Mesothelial cell of epicardium (in vitro differentiated cells): ENCODE measurements around the gene LDLRAD4. TPM values are rescaled to one million over a fixed set of nuclear protein-coding genes. Genes with fewer than 3 reads are reported as not detected.

Source experiments
- DNase-seq, 2 experiments: peaks; one replicate each; pipeline ENCODE4 v3.0.0; 2021; ENCODE audit warnings: low spot score in 2 of 2; ENCODE audit not compliant: unreplicated experiment in 2 of 2
- H3K27ac Mint-ChIP-seq: 2 replicates; pipeline ENCODE4 v1.8.0; 2021; ENCODE audit warnings: mixed read lengths
- H3K27me3 Mint-ChIP-seq: 2 replicates; pipeline ENCODE4 v1.8.0; 2021; ENCODE audit warnings: low read depth, mixed read lengths
- H3K36me3 Mint-ChIP-seq: 2 replicates; pipeline ENCODE4 v1.8.0; 2021; ENCODE audit warnings: mixed read lengths
- H3K4me1 Mint-ChIP-seq: 2 replicates; pipeline ENCODE4 v1.8.0; 2021; ENCODE audit warnings: mixed read lengths
- H3K4me3 Mint-ChIP-seq: 2 replicates; pipeline ENCODE4 v1.8.0; 2021; ENCODE audit warnings: mild to moderate bottlenecking, moderate library complexity, mixed read lengths
- H3K9me3 Mint-ChIP-seq: 2 replicates; pipeline ENCODE4 v1.8.0; 2021; ENCODE audit warnings: mixed read lengths
- total RNA-seq: library from RNA; stranded (reverse); gene quantifications from 3 replicates; pipeline ENCODE4 v1.2.1, GENCODE V29; 2021
- TF ChIP-seq, protein P1 (sequence below): fragments of 200-600 bp; sonication (generic); IDR thresholded peaks from one replicate; pipeline ENCODE4 v1.5.0; 2021; ENCODE audit warnings: antibody characterized with exemption; ENCODE audit not compliant: unreplicated experiment

Gene LDLRAD4
- total RNA-seq, 1 donor from 2014 or later = 29.7 TPM

GRCh38 chr18:13315000-13315399, 96.4 kb downstream of the LDLRAD4 start:
- Mint-ChIP-seq H3K9me3 (peaks cover 24% of the 10 kb centered on the region), H3K4me3 (no peak overlapping the region), H3K4me1 (no peaks in the 10 kb centered on the region), H3K27me3 (no peaks in the 10 kb centered on the region), H3K27ac (no peak overlapping the region), H3K36me3 (peaks cover 36% of the 10 kb centered on the region)
- TF ChIP-seq, protein P1, sequence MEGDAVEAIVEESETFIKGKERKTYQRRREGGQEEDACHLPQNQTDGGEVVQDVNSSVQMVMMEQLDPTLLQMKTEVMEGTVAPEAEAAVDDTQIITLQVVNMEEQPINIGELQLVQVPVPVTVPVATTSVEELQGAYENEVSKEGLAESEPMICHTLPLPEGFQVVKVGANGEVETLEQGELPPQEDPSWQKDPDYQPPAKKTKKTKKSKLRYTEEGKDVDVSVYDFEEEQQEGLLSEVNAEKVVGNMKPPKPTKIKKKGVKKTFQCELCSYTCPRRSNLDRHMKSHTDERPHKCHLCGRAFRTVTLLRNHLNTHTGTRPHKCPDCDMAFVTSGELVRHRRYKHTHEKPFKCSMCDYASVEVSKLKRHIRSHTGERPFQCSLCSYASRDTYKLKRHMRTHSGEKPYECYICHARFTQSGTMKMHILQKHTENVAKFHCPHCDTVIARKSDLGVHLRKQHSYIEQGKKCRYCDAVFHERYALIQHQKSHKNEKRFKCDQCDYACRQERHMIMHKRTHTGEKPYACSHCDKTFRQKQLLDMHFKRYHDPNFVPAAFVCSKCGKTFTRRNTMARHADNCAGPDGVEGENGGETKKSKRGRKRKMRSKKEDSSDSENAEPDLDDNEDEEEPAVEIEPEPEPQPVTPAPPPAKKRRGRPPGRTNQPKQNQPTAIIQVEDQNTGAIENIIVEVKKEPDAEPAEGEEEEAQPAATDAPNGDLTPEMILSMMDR = no peak
- DNase-seq = no peak

- H3K4me3 Mint-ChIP-seq = no peak overlapping the region
- H3K27ac Mint-ChIP-seq = no peak overlapping the region
- peaks cover 34% of the 10 kb centered on the region for H3K36me3 Mint-ChIP-seq
- no peak for DNase-seq
- H3K9me3 Mint-ChIP-seq = peaks cover 24% of the 10 kb centered on the region
- no peaks in the 10 kb centered on the region for H3K4me1 Mint-ChIP-seq
- no peaks in the 10 kb centered on the region for H3K27me3 Mint-ChIP-seq
- TF ChIP-seq, protein P1 = no peak
These were observed 97.5 kb downstream of the LDLRAD4 start for GRCh38 chr18:13316063-13316462.

GRCh38 chr18:13317801-13318200, 99.2 kb downstream of the LDLRAD4 start:
- Mint-ChIP-seq H3K4me3 (no peak overlapping the region), H3K9me3 (peaks cover 24% of the 10 kb centered on the region), H3K4me1 (no peaks in the 10 kb centered on the region), H3K36me3 (peaks cover 33% of the 10 kb centered on the region), H3K27ac (no peak overlapping the region), H3K27me3 (no peaks in the 10 kb centered on the region)
- DNase-seq = no peak
- TF ChIP-seq, protein P1 = no peak

DNA sequence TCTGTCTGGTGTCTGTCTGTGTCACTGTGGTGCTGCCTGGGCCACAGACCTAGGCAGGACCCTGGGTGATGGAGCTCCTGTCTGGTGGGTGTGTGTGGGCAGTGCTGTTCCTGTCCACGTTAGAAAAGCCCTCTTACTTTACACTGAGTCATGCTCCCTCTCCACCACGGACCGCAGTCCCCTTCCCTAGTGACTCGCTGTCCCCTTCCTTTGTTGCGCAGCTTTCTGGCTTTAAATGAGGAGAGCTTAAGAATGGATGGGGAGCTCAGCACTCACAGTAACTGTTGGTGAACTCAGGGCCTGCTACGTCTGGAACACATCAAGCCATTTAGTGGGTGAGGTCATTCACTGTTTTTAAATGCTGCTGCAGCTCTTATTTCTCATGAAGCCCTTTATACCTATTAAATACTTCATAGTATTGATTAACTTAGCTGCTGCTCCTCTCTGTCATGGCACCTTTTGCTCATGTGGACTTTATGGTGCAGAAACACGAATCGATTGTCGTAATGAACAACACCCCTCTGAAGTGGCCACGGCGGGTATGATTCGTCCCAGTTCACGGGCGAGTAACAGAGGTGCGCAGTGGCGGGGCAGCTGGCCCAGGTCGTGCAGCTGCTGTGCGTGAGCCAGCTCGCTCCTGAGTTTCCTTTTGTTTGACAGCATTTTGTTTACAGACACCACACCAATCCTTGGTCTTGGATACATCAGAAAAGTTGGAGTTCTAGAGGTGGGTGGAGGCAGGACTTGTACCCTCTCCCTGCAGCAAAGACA, 100.4 kb downstream of the LDLRAD4 start:
- peaks cover 25% of the 10 kb centered on the region for H3K36me3 Mint-ChIP-seq
- no peak overlapping the region for H3K4me3 Mint-ChIP-seq
- H3K27ac Mint-ChIP-seq = no peak overlapping the region
- TF ChIP-seq, protein P1 = no peak
- no peak for DNase-seq
- no peaks in the 10 kb centered on the region for H3K27me3 Mint-ChIP-seq
- no peaks in the 10 kb centered on the region for H3K4me1 Mint-ChIP-seq
- peaks cover 24% of the 10 kb centered on the region for H3K9me3 Mint-ChIP-seq

- Mint-ChIP-seq H3K27me3 (no peaks in the 10 kb centered on the region), H3K36me3 (peaks cover 19% of the 10 kb centered on the region), H3K9me3 (peaks cover 19% of the 10 kb centered on the region), H3K27ac (no peak overlapping the region), H3K4me3 (no peak overlapping the region), H3K4me1 (no peaks in the 10 kb centered on the region)
- no peak for DNase-seq
- TF ChIP-seq, protein P1 = no peak
These were observed 101.1 kb downstream of the LDLRAD4 start for GRCh38 chr18:13319629-13320028.

DNA sequence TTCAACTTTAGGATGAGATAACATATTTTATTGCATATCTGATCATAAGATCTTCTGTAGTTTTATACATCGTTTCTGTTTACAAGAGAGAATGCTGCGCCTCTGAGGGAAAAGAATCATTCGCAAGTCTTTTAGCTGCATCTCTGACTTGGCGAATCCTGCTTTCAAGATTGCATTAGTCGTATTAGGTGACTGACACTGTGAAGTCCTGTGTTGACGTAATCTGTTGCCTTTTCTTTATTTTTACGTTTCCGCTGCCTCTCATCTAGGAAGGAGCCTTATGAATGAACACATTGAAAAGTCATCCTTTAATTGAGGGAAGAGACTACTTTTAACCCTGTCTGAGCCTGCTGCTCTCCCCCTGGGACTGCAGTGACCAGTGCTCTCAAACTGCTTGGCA, 101.5 kb downstream of the LDLRAD4 start:
- TF ChIP-seq, protein P1 = no peak
- H3K9me3 Mint-ChIP-seq = peaks cover 16% of the 10 kb centered on the region
- DNase-seq = no peak
- no peaks in the 10 kb centered on the region for H3K27me3 Mint-ChIP-seq
- H3K36me3 Mint-ChIP-seq = peaks cover 15% of the 10 kb centered on the region
- no peak overlapping the region for H3K27ac Mint-ChIP-seq
- no peak overlapping the region for H3K4me3 Mint-ChIP-seq
- H3K4me1 Mint-ChIP-seq = no peaks in the 10 kb centered on the region
